ENCODE data around the gene MUL1.
A peak's percentile ranks its signal among the peaks of the same experiment; 100 is the strongest.

Gene MUL1

DNA sequence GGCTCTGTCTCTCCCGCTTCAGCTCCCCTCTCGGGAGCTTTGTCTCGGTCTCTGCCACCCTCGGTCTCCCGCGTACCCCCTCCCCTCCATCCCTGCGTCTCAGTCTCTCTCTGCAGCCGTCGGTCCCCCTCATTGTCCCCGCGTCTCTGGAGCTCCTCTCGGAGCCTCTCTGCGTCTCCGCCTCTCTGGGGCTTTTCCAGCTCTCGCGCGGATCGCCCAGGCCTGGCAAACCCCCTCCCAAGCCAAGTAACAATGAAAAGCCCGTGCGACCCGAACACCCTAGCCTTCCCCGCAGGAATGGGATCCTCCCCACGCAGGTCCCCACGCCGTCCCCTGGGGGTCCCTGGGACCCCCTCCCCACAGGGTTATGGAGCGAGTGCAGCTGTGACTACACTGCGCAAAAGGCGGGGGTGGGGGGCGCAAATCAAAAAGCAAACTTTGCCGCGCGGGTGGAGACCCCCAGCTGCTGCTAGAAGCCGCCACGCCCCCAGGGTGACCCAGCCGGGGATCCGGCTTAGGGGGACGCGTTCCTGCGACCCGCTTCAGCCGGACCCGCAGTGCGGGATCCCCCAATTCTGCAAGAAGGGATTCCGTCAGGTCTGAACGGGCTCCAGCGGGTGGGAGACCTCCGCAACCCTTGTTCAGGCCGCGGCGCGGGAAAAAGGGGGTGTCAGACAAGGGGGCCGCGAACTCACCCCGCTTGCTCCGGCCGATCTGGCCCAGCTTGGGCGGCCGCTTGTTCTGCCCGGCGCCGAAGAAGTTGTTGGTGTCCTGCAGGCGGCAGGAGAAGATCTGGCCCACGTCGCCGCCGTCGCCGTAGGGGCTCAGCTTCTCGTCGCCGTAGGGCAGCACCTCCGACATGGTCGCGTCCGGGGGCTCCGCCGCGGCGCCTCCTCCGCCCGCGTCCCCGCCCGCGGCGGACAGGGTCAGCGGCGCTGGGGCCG is 23.2 kb downstream of the MUL1 start:
- no peak for DNase-seq

DNA sequence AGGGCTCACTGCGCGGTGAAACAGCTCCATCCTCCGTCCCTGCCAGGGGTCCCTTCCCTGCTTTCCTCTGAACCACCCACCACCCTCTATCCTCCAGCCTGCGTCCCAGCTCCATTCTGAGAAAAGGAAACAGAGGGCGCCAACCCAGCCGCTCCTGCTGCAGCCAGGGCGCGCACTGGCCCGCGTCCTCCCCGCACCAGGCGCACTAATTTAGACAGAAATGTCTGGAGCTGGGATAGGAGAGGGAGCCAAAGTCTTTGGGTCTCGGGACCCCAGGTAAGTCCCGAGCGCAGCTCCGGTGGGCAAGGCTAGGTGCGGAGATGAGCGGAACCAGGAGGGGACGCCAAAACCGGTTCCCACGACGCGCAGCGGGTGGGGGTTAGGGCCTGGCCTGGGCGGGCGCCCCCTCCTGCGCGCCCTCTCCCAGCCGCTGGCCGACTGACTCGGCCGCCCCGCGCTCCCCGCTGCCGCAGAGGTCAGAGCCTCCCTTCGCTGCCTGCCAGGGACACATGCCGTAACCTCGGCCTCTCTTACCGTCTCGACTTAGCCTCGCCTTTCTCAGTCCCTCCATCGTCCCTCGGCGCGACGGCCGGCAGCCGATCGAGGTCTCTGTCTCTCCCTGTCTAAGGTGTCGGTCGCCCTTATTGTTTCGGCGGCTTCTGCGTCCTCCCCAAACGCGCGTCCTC is 24.0 kb downstream of the MUL1 start:
- no peak for DNase-seq

DNA sequence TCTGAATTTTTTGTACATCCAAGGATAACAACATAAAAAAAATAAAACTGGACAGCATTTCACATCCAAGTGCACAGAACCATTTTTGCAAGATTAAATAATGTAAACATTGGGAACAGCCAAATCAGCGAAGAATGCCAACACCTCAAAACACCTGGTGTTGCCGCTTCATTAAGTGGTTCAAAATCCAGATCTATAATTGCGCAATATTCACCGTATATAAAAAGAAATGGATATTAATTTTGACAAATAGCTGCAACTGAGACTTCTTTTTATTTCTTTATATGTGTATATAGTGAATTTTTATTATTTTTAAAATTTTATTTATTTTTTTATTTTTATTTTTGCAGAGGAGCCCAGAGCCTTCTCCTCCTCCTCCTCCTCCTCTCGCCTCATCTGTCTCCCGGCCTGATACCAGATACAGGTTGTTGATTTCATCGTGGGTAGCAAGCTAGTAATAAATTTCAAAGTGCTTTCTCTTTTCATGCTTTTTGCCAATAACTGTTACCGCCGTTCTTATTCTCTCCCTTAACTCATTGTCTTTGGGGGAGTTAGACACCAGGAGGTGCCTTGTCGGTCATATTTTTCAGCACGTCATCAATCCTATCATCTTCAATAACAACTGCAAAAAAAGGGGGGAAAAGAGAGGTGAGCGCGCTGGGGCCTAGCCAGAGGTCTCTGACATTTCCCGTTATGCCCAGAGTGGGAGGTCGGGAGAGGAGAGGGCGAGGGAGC is 24.7 kb downstream of the MUL1 start:
- no peak for DNase-seq

DNA sequence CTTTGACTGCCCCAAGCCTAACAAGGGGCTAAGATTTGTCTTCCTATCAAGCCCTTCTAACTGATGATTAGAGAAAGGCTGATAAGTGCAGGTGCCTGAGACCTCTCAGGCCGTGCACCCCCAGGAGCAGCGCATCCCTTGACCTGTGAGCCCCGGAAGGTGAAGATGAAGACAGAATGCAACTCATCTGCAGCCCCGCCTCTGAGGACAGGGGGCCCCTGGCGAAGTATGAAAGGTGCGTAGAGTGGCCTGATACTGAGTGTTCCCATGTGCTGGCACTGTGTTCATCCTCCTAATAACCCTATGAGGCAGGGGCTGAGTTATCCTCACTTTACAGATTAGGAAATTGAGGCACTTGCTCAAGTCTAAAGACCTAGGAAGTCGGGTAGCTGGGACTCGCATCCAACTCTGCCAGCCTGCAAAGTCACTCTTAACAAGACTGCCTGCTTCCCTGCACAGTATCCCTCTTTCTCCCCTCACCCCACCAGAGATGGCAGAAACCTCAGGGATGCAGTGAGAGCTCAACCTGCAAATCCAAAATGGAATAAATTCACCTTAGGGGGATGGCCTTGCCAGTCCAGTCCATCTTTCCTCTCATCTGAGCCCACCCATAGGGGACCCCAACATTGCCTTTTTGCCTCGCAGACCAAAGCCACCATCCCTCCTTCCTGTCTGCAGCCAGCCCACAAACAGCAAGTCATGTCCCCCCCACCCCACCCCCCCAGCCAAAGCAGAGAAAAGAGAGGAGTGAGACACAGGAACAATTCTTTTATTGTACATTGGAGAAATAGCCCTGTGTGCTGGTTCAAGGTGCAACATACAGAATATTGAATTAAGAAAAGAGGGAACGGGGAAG is 26.1 kb downstream of the MUL1 start:
- no peak for DNase-seq

DNA sequence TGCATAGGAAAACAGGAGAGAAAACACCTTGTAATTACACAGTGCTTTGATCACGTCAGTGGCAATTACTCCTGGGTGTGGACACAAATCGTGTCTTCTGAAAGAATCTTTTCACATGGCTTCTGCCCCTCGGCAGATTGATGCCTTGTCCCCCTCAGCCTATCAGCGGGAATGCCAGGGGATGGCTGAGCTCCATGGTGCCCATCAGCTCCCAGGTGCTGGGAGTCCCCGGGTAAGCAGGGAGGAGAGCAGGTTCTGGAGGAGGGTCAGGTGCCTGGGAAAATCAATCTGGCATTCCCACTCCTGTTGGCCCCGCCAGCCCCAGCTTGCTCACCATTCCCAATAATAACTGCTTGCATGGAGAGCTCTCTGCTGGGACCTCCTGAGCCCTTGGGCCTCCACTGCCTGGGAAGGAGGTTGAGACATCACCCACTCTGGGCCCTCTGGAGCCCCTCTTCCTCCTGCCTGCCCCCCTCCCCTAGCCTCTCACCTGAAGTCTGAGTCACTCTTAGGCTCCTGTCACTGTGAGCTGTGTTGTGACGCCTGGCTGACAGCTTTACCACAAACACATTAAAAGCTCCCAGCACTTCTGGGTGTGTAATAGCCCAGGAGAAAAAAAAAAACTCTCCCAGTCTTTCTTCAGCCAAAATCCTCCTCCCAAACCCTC is 26.9 kb downstream of the MUL1 start:
- no peak for DNase-seq

DNA sequence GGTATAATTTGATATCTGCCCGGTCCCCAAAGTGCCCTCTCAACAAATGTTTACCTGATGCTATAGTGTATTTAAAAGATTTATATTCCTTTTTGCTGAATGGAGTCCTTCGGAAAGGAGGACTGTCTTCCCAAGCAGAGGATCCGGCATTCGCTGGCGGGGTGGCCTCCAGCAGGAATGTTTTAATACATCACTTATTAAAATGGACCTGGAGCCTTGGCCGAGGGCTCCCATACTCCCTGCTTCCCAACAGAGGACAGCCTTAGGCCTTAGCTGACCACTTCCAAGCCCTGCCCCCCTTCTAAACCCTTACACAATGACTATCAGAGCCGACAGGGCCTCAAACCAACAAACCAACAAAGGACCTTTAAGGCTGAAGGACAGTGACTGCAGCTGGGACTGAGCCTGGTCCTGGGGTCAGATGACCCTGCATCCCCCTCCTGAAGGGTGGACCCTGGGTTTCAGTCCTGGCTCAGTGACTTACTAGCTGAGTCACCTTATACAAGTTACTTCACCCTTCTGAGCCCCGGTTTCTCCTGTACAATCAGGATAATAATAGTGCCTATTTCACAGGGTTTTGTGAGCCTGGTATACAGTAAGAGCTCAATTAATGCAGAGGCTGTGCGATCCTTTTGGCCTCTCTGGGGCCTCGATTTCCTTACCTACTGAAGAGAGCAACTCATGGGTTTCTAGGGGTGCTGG is 27.6 kb downstream of the MUL1 start:
- DNase-seq: no peak

DNA sequence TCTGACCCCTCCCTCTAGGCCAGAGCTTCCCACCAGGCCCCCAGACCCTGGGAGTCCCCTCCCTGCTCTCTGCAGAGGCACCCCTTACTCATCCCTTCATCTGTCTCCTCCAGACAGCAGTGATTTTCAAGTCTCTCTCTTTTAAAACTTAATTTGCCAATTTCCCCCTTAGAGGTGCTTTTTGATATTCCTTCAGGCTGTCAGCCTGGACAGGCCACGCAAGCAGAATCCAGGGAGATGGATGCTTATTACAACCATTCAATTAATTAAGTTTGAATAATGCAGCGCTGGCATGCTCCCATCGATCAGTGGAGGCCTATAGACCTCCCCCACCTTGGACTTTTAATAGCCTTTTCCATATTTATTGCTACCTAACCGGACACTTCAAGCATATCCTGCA is 28.1 kb downstream of the MUL1 start:
- DNase-seq: no peak

DNA sequence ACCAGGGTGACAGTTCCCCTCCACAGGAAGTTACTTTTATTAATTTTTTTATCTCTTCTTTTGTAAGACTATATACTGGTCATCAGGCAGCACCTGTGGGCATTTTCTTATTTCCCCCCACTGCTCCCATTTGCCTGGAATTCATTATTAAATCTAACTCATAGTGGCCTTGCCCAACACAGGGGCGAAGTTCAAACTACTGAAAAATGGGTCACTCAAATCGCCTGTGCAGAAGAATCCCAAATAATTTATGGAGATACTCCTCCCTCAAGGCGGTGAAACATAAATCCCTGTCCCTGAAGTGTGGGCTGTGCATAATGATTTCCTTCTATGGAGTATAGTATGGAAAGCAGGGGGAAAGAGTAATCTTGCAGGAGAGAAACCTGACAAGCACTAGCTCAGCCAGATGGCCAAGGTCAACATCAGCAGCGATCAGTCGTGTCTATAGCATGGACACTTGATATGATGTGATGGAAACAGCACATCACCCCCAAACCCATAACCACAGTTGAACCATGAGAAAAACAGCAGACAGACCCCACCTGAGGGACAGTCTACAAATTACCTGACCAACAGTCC is 29.8 kb downstream of the MUL1 start:
- DNase-seq: no peak

DNA sequence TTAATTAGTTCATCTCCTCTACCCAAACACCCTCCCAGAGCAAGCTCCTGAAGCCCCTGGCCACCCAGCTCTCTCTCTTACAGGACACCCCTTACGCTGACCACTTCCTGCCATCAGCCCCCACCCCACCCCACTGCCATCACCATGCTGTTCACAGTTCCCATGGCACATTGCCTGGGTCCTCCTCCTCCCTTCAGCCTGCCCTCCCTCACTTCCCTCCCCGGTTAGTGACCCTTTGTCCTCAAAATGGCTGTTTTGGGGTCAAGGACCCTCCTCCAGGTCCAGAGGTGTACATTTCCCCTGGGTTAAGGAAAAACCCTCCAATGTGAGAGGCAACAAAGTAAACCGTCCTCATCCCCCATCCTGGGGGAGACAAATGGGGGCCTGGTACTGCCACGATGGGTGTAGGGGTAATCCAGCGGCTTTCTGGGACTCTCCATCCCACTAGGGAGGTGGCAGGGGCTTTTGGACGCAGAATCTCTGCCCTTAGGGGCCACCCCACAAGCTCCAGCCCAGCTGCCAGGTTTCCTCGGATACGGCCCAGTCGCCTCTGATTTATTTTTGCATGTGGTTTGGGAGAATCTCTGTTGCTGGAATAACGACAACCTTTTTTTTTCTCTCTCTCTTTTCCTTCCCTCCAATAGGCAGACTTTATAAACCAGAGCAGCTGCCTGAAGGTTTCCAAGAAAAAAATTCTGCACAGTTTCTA is 30.4 kb downstream of the MUL1 start:
- no peak for DNase-seq

DNA sequence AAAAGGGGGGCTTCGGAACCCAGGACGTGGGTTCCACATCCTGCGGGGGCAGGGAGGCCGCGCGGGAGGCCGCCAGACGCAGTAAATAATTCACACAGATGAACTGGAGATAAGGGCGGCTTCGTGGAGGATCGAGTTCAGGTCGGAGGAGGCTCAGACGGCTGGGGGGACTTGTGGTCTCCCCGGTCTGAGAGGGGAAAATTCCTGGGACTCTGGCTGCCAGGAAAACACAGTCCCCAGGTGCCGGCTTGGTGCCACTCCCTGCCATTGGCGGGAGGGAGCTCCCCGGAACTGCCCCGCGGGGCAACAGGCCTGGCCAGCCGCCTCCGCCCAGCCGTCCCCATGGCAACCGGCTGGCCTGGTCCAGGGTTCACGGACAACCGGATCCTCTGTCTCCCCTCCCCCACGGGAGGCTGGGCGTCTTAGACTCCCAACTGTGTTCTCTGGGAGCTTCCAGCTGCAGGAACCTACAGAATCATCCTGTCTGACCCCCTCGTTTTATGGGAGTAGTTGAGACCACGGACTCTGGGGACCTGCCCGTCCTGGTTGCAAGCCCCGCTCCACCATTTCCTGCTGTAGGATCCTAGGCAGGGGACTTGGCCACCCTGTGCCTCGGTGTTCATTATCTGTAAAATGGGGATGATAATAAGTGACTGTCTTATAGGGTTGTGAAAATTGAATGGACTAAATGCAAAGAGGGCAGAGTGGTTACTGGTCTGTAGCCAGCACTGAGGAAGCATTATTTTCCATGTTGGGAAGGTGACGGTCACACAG is 31.5 kb downstream of the MUL1 start:
- no peak for DNase-seq

DNA sequence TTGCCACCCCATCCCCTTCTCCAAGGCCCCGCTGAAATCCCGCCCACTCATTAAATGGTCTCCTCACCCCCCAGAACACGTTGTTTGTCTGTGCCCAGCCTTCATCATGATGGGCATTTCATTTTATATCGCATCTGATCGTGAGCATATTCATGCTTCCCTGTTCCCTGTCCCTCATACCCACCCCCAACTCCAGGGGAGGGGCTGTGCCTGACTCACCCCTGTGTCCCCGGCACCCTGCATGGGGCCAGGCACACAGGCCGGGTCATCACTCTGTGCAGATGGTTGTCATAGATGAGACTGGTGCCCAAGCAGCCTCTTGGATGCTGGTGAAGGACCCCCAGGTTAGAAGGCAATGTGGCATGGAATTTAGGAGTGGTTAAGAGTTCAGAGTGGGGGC is 33.0 kb downstream of the MUL1 start:
- no peak for DNase-seq

DNA sequence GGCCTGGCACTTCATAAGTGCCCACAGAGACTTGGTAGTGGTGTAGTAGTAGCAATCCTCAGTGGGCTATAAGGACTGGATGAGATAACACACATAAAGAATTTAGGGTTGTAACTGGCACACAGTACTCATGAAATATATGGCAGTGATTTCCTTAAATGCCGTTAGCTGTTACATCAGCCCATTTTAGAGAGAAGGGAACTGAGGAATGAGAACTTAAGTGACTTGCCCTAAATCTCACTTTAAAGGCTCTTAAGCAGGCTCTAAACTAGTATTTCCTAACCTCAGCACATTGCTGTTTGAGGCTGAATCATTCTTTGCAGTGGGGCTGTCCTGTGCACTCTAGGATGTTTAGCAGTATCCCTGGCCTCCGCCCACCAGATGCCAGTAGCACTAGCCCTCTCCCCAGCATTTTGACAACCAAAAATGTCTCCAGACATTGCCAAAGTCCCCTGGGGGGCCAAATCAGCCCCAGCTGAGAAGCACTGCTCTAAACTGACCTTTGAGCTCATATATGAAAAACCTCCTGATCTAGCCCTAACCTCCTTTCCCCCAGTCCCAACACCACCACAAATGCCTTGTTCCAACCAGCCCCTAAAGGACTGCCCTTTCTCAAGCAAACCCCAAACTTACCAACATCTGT is 33.5 kb downstream of the MUL1 start:
- no peak for DNase-seq

DNA sequence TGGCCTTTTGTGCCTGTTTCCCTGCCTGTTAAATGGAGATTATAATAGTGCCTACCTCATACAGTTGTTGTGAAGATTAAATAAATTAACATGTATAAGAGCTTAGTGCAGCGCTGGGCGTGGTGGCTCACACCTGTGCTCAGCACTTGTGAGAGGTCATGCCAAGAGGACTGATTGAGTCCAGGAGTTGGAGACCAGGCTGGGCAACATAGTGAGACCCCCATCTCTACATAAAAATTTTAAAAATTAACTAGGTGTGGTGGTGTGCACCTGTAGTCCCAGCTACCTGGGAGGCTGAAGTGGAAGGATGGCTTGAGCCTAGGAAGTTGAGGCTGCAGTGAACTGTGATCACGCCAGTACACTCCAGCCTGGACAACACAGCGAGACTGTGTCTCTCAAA is 34.1 kb downstream of the MUL1 start:
- DNase-seq: no peak

DNA sequence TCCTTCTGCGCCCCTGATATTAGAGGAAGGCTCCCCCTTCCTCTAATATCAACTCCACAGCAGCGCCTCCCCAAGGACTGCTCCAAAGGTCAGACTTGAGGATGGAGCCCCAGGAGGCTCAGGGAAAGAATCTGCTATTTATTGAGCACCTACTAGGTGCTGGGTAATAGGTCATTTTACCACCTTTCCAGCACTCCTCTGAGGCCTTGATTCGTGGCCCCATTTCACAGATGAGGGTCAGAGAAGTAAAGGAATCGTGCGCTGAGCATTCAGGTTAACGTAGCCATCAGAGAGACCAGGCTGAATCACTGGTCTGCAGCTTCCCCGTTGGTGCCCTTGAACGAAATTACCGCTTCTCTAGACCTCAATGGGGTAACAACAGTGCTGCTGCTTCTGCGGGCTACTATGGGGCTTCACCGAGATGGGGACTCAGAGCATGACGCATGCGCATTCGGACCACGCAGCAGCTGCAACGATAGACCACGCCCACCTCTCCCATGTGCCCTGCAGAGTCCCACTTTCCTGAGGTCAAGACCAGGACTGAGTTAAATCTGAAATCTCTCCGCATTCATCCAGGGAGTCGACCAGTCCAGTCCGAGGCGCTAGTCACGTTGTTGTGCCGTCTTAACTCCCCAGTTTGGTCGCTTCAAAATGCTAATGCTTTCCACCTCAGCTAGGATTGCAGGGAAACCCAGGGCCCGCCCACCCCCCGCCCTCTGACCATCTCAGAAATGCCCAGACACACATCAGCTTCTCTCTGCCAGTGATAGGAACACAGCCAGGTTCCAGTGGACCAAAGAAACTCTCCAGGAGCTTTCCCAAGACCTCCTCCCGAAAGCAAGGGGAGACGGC is 34.9 kb downstream of the MUL1 start:
- peak; percentile 24 for DNase-seq

DNA sequence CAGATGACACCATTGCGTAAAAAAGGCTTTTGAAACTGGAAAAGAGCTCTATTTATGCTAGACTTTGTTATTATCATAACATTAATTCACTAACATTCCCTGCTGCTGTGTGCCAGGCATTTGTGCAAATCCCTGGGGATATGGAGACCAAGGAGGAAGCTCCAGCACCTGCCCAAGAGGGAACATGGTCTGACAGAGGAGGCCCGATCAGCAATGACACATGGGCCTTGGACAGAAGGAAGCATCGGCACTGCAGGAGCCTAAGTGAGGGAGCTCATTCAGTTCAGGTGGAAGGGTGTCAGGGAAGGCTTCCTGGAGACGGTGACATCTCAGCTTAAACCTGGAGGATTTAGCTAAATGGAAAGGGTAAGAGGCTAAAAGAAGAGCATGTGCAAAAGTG is 35.8 kb downstream of the MUL1 start:
- DNase-seq: no peak

DNA sequence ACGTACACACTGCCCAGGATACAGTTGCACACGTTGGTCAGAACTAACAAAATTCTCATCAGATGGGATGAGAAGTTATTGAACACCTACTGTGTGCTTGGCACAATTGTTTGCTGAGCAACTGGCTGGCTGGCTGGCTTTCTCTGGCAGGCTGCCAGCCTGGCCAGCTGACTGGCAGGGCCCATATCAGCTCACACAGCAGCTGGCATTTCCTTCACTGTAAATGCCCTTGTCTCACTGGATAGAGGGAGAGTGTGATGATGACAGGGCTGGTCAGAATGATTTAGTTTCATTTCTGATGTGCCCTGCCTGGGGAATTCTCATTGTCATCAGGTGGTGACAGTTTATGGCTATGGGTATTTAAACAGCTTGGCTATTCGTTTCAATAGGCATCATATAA is 37.8 kb downstream of the MUL1 start:
- DNase-seq: no peak

DNA sequence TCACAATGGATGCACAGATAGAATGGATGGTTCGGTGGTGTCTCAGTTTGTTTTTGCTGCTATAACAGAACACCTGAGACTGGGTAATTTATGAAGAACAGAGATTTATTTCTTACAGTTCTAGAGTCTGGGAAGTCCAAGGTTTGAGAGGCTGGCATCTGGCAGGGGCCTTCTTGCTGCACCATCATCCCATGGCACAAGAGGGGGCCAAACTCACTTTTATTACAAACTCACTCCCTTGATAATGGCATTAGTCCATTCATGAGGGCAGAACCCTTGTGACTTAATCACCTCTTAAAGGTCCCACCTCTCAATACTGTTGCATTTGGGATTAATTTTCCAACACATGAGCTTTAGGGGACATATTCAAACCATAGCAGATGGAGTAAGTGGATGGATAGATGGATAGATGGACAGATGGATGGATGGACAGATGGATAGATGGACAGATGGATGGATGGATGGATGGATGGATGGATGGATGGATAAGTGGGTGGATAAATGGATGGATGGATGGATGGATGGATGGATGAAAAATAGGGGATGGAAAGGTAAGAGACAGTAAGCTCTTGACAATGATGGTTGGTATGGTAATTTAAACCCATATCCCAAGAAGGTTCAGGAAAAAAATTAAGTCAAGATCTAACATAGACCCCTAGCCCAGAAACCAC is 38.4 kb downstream of the MUL1 start:
- DNase-seq: no peak
